T1000 (cell line): ENCODE measurements around the gene KLF16.
A peak's percentile ranks its signal among the peaks of the same experiment; 100 is the strongest.
"Not testable (repeated sequence)": the region's sequence is repeated elsewhere in the genome, so short reads cannot be mapped to it uniquely, and the experiment has no call there.

Experiments
- DNase-seq: peaks from one replicate; lab custom pipeline; 2025; ENCODE audit warnings: mixed read lengths; lab: John Stamatoyannopoulos, UW

Gene KLF16

GRCh38 chr19:1863328-1863637, at the start of gene KLF16:
Gene KLF16 (minus strand): TSS chr19:1863579. CDS start chr19:1863497, 82 bp downstream.
- DNase-seq = no peak

GRCh38 chr19:1912760-1913505, 49.6 kb upstream of the KLF16 start:
- no peak for DNase-seq

- DNase-seq = no peak
Measured at GRCh38 chr19:1911995-1912394, 48.6 kb upstream of the KLF16 start.

GRCh38 chr19:1911098-1911497, 47.7 kb upstream of the KLF16 start:
- DNase-seq = no peak

GRCh38 chr19:1910177-1910576, 46.8 kb upstream of the KLF16 start:
- no peak for DNase-seq

DNA sequence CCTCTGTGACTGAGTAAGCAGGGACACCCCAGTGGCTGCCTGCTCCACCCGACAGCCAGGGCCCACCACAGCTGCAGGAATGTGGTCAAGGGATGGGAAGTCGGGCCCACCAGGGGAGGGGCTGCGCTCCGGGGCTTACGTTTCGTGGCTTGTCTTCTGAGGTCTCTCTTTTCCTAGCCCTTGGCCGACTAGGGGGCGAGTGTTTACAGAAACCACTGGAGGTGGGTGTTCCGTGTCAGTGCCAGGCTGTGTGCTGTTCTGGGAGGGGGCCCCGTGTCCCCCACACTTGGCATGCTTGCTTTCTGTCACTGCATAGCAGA, 46.3 kb upstream of the KLF16 start:
- DNase-seq = no peak

- DNase-seq = no peak
Measured at GRCh38 chr19:1908364-1908678, 44.9 kb upstream of the KLF16 start.

DNA sequence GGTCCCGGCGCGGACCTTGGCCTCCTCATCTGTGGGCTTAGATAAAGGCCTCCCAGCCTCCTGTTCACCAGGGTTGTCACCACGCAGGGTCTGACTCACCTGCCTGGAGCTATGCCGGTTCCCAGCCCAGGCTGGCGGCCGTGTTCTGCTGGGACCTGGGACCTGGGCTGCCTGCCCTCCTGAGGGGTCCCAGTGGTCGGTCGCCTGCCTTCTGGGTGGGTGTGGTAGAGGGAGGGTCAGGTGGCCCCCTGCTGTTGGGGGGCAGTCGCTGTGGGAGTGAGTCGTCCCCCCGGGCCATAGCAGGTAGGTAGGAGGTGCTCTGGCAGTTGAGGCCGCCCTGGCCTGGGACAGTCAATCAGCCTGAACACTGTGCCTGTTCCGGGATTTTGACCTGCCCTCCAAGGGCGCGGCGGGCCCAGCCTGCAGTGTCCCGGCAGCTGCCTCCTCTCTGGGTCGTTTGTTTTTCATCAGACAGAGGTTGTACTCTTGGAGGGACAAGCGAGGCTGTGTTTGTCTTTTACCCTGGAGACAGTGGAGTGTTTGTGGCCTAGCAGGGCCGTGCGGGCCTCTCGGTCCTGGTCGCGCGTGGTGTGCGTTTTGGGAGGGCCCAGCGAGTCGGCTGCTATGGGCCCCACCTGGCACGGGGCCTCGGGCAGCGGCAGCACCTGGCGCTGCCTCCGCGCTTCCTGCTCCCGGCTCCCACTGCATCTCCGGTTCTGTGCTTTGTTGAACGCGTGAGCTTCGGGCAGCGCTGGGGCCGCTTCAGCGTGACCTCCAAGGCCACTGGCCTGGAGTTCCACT, 44.4 kb upstream of the KLF16 start:
- peak; percentile 27 for DNase-seq

DNA sequence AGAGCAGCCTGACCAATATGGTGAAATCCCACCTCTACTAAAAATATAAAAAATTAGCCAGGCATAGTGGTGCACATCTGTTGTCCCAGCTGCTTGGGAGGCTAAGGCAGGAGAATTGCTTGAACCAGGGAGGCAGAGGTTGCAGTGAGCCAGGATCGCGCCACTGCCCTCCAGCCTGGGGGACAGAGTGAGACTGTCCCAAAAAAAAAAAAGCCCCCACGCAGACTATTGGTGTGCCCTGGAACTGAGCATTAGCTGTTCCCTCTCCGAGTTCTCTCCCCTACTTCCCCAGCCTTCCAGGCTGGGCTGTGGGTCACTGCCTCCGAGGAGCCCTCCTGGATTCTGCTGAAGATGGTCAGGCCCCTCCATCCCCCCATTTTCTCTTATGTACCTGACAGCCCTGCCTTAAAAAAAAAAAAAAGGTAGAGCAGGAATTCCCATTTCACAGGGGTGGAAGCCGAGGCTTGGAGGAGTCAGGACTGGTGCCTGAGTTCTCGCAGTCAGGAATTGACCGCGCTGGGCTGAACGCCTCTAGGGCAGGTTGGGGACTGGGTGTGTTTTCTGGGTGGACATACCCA, 43.7 kb upstream of the KLF16 start:
- DNase-seq = no peak

GRCh38 chr19:1905863-1906375, 42.5 kb upstream of the KLF16 start:
- no peak for DNase-seq

GRCh38 chr19:1905110-1905862, 41.9 kb upstream of the KLF16 start, which contains the start of the genes ADAT3 and SCAMP4:
Gene ADAT3 (plus strand): TSS chr19:1905399. CDS start chr19:1912048, 6,649 bp downstream.
Gene SCAMP4 (plus strand): TSS chr19:1905399. CDS start chr19:1915020, 9,621 bp downstream.
- DNase-seq = peak; percentile 99

DNA sequence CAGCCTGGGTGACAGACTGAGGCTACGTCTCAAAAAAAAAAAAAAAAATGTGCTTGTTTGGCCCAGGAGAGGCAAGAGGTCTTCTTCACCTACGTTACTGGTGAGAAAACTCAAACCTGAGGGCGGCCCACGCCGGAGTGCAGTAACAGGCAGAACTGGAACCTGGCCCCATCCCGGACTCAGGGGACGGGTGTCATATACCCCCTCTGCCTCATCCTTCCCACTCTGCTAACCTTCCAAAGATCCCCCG, 41.4 kb upstream of the KLF16 start:
- DNase-seq = no peak

- no peak for DNase-seq
Measured at GRCh38 chr19:1902923-1903322, 39.5 kb upstream of the KLF16 start.

- DNase-seq = no peak
Measured at GRCh38 chr19:1901940-1902404, 38.6 kb upstream of the KLF16 start.

GRCh38 chr19:1896508-1896907, 33.1 kb upstream of the KLF16 start:
- no peak for DNase-seq

GRCh38 chr19:1893791-1894190, 30.4 kb upstream of the KLF16 start:
- no peak for DNase-seq

GRCh38 chr19:1889907-1890306, 26.5 kb upstream of the KLF16 start:
- DNase-seq = no peak

GRCh38 chr19:1888385-1888784, 25.0 kb upstream of the KLF16 start:
- DNase-seq = no peak

DNA sequence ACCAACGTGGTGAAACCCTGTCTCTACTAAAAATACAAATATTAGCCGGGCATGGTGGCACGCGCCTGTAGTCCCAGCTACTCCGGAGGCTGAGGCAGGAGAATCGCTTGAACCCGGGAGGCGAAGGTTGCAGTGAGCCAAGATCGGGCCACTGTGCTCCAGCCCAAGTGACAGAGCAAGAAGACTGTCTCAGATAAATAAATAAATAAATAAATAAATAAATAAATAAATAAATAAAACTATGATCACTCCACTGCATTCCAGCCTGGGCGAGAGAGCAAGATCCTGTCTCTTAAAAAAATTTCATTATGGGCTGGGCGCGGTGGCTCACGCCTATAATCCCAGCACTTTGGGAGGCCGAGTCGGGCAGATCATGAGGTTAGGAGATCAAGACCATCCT, 23.0 kb upstream of the KLF16 start:
- DNase-seq = not testable (repeated sequence)

GRCh38 chr19:1885398-1886119, 22.2 kb upstream of the KLF16 start, which contains the start of gene ABHD17A:
Gene ABHD17A (minus strand): TSS chr19:1885496. CDS start chr19:1881566, 3,930 bp downstream.
- DNase-seq = peak; percentile 87

DNA sequence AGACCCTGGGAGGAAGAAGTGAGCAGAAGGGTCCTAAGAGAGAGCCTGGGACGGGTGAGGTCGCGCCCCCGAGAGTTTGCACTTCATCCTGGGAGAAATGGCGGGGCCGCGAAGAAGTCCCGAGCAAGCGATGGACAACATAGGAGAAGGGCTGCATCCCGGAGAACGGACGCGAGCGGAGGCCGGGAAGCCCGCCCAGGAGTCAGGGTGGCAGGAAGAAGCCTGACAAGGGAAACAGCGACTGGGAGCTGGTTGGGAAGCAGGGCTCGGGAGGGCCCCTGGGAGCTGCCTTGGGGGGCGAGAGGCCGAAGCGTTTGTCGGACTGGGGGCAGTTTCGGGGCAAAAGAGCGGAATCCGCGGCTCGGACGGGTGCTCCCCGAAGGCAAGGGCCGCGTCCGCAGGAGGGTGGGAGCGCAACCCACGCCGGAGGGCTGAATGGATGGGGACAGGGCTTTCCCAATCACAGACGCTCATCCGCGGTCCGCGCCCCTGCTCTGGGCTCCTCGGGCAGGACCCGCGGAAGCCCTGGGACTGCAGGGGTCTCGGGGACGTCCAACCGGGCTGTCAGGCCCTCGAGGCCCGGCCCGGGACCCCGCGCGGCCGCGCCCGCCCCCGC, 21.4 kb upstream of the KLF16 start:
- no peak for DNase-seq
